H1 (cell line): ENCODE measurements around the gene TMTC2. TPM values are rescaled to one million over a fixed set of nuclear protein-coding genes. Genes with fewer than 3 reads are reported as not detected.

ENCODE experiments used
- CTCF ChIA-PET: fragments of 300-600 bp; sonication (Branson Sonifier 250); formaldehyde crosslinking; loops from one replicate; lab custom pipeline; 2021; ENCODE audit not compliant: partially characterized antibody; lab: Charles Lee
- POLR2A ChIA-PET: fragments of 300-600 bp; sonication (Branson Sonifier 250); formaldehyde crosslinking; loops from one replicate; lab custom pipeline; 2021; ENCODE audit warnings: inconsistent platforms; ENCODE audit not compliant: partially characterized antibody; lab: Charles Lee
- DNase-seq, 2 experiments: peaks; one replicate each; pipeline versions ENCODE4 v3.0.0 to v3.0.0-alpha.2; 2010 to 2022; ENCODE audit warnings: low spot score in 2 of 2, low read depth in 1 of 2, mixed read lengths in 1 of 2
- FAIRE-seq: peaks from 2 replicates; lab custom pipeline; 2011; peaks lifted over from hg19 to GRCh38; lab: Jason Lieb, UNC
- H2AFZ ChIP-seq: 2 replicates; pipeline ENCODE4 v1.8.1; 2012; ENCODE audit warnings: low read length, inconsistent platforms
- H2AK5ac ChIP-seq: 2 replicates; pipeline ENCODE4 v1.6.1; 2013; ENCODE audit warnings: low read depth, low read length
- H2BK120ac ChIP-seq: replicated peaks from 2 replicates; pipeline ENCODE3; 2013; ENCODE audit warnings: low read depth, low read length, inconsistent platforms
- H2BK12ac ChIP-seq: 2 replicates; pipeline ENCODE4 v1.6.1; 2013; ENCODE audit warnings: low read depth, low read length
- H2BK15ac ChIP-seq: 2 replicates; pipeline ENCODE4 v1.6.1; 2013; ENCODE audit warnings: low read length
- H2BK20ac ChIP-seq: 2 replicates; pipeline ENCODE4 v1.6.1; 2013; ENCODE audit warnings: low read length
- H2BK5ac ChIP-seq: 2 replicates; pipeline ENCODE4 v1.6.1; 2013; ENCODE audit warnings: low read depth, low read length
- H3K14ac ChIP-seq: 2 replicates; pipeline ENCODE4 v1.6.1; 2013; ENCODE audit warnings: inconsistent platforms; ENCODE audit not compliant: insufficient read length
- H3K18ac ChIP-seq: 2 replicates; pipeline ENCODE4 v1.6.1; 2013; ENCODE audit warnings: low read length; ENCODE audit errors: extremely low read depth
- H3K23ac ChIP-seq: 2 replicates; pipeline ENCODE4 v1.6.1; 2013; ENCODE audit warnings: inconsistent platforms; ENCODE audit not compliant: insufficient read length
- H3K23me2 ChIP-seq: 2 replicates; pipeline ENCODE4 v1.6.1; 2013; ENCODE audit warnings: low read depth, low read length
- H3K27ac ChIP-seq: 2 replicates; pipeline ENCODE4 v1.6.1; 2011; ENCODE audit warnings: low read depth, low read length, inconsistent platforms
- H3K27me3 ChIP-seq, 4 experiments: replicated peaks in 1 of 4; 1 replicate in 1 of 4; 2 replicates in 3 of 4; pipeline versions ENCODE4 v1.6.1 to v1.8.1; 2011 to 2013; ENCODE audit warnings: low read length in 3 of 4, mild to moderate bottlenecking in 3 of 4, inconsistent platforms in 2 of 4, mixed read lengths in 2 of 4, moderate library complexity in 1 of 4; ENCODE audit not compliant: control insufficient read depth in 3 of 4, insufficient read depth in 3 of 4; ENCODE audit errors: extremely low read depth in 1 of 4
- H3K36me3 ChIP-seq, 4 experiments: 2 replicates each; pipeline versions ENCODE4 v1.6.1 to v1.8.1; 2011 to 2013; ENCODE audit warnings: mild to moderate bottlenecking in 4 of 4, low read length in 3 of 4, moderate library complexity in 2 of 4, control low read depth in 1 of 4, inconsistent platforms in 1 of 4; ENCODE audit not compliant: insufficient read depth in 4 of 4, control insufficient read depth in 2 of 4
- H3K4ac ChIP-seq: replicated peaks from 2 replicates; pipeline ENCODE3; 2013; ENCODE audit warnings: low read length, low read depth, mixed read lengths, inconsistent platforms; ENCODE audit not compliant: insufficient read length
- H3K4me1 ChIP-seq, 4 experiments: replicated peaks in 1 of 4; 1 replicate in 1 of 4; 2 replicates in 3 of 4; pipeline versions ENCODE4 v1.6.1 to v1.8.1; 2011 to 2013; ENCODE audit warnings: low read length in 3 of 4, inconsistent platforms in 2 of 4, mixed read lengths in 1 of 4; ENCODE audit not compliant: insufficient read depth in 4 of 4, control insufficient read depth in 3 of 4
- H3K4me2 ChIP-seq, 2 experiments: 2 replicates each; pipeline versions ENCODE4 v1.6.1 to v1.8.1; 2011 to 2013; ENCODE audit warnings: low read depth in 2 of 2, low read length in 2 of 2, control low read depth in 1 of 2, inconsistent platforms in 1 of 2, mild to moderate bottlenecking in 1 of 2; ENCODE audit not compliant: insufficient read depth in 1 of 2
- H3K4me3 ChIP-seq, 4 experiments: fragments of 200-600, 300-600 bp in 1 of 4; sonication (generic), shearing (Covaris generic), sonication (Bioruptor Twin) in 1 of 4; 2 replicates each; pipeline versions ENCODE4 v1.5.1 to v1.8.1; 2011 to 2016; ENCODE audit warnings: low read length in 4 of 4, low read depth in 3 of 4, control low read depth in 2 of 4, inconsistent platforms in 2 of 4, mild to moderate bottlenecking in 2 of 4, mixed read lengths in 1 of 4, moderate library complexity in 1 of 4; ENCODE audit not compliant: insufficient read depth in 2 of 4; ENCODE audit errors: extremely low read depth in 1 of 4
- H3K56ac ChIP-seq: replicated peaks from 2 replicates; pipeline ENCODE3; 2013; ENCODE audit warnings: low read depth, mild to moderate bottlenecking, mixed read lengths, low read length, inconsistent platforms; ENCODE audit not compliant: insufficient read length
- H3K79me1 ChIP-seq: 2 replicates; pipeline ENCODE4 v1.6.1; 2013; ENCODE audit warnings: low read depth, low read length, control low read depth
- H3K79me2 ChIP-seq, 2 experiments: 2 replicates each; pipeline versions ENCODE4 v1.6.1 to v1.8.1; 2012 to 2013; ENCODE audit warnings: low read length in 2 of 2, mild to moderate bottlenecking in 2 of 2, inconsistent platforms in 1 of 2; ENCODE audit not compliant: insufficient read depth in 2 of 2, control insufficient read depth in 1 of 2
- H3K9ac ChIP-seq, 4 experiments: replicated peaks in 1 of 4; 1 replicate in 1 of 4; 2 replicates in 3 of 4; pipeline versions ENCODE4 v1.6.1 to v1.8.1; 2011 to 2013; ENCODE audit warnings: low read depth in 3 of 4, low read length in 3 of 4, control low read depth in 2 of 4, mild to moderate bottlenecking in 2 of 4, moderate library complexity in 2 of 4, inconsistent platforms in 1 of 4; ENCODE audit errors: extremely low read depth in 1 of 4
- H3K9me3 ChIP-seq, 2 experiments: 2 replicates each; pipeline versions ENCODE4 v1.6.1 to v1.8.1; 2012 to 2013; ENCODE audit warnings: mild to moderate bottlenecking in 2 of 2, moderate library complexity in 2 of 2, control low read depth in 1 of 2, inconsistent platforms in 1 of 2, low read depth in 1 of 2, low read length in 1 of 2, mixed read lengths in 1 of 2; ENCODE audit not compliant: insufficient read depth in 2 of 2
- H4K20me1 ChIP-seq, 2 experiments: replicated peaks in 1 of 2; 2 replicates each; pipeline versions ENCODE3 to v1.8.1; 2011 to 2013; ENCODE audit warnings: inconsistent platforms in 2 of 2, low read length in 2 of 2, mild to moderate bottlenecking in 1 of 2; ENCODE audit not compliant: insufficient read depth in 2 of 2, control insufficient read depth in 1 of 2
- H4K5ac ChIP-seq: 2 replicates; pipeline ENCODE4 v1.6.1; 2013; ENCODE audit warnings: low read length, low read depth, mixed read lengths, inconsistent platforms; ENCODE audit not compliant: insufficient read length
- H4K8ac ChIP-seq: 2 replicates; pipeline ENCODE4 v1.8.0; 2013; ENCODE audit warnings: mild to moderate bottlenecking, moderate library complexity, low read length, inconsistent platforms; ENCODE audit not compliant: insufficient read depth; ENCODE audit errors: extremely low read depth
- H4K91ac ChIP-seq: replicated peaks from 2 replicates; pipeline ENCODE3; 2013; ENCODE audit warnings: low read length, mixed read lengths, inconsistent platforms; ENCODE audit not compliant: insufficient read length
- BCL11A ChIP-seq, 2 experiments: IDR thresholded peaks; one replicate each; pipeline ENCODE4 v1.6.1; 2011; ENCODE audit warnings: low read depth in 2 of 2, low read length in 2 of 2, mild to moderate bottlenecking in 2 of 2
- CHD1 ChIP-seq: IDR thresholded peaks from 2 replicates; pipeline ENCODE4 v1.6.1; 2012; ENCODE audit warnings: low read depth, low read length, improper control_type of control experiment
- KDM1A ChIP-seq: fragments of 200-600, 300-600 bp; sonication (generic); IDR thresholded peaks from 2 replicates; pipeline ENCODE4 v1.7.1; 2016; ENCODE audit warnings: mild to moderate bottlenecking, low read length, borderline replicate concordance
- KDM5A ChIP-seq: fragments of 200-600 bp; IDR thresholded peaks from 2 replicates; pipeline ENCODE4 v1.7.1; 2012; ENCODE audit warnings: mild to moderate bottlenecking, low read length, inconsistent platforms, mixed read lengths
- MAX ChIP-seq: IDR thresholded peaks from 2 replicates; pipeline ENCODE4 v1.6.1; 2012; ENCODE audit warnings: inconsistent platforms
- NANOG ChIP-seq: IDR thresholded peaks from 2 replicates; pipeline ENCODE4 v1.6.1; 2011; ENCODE audit warnings: low read length, low read depth, mild to moderate bottlenecking, inconsistent platforms; ENCODE audit not compliant: insufficient read depth, poor library complexity, severe bottlenecking
- POLR2AphosphoS5 ChIP-seq: IDR thresholded peaks from 2 replicates; pipeline ENCODE4 v1.6.1; 2011; ENCODE audit warnings: low read depth, low read length
- RNF2 ChIP-seq: fragments of 200-900, 300-1000 bp; sonication (generic); IDR thresholded peaks from 2 replicates; pipeline ENCODE4 v1.7.1; 2016; ENCODE audit warnings: borderline replicate concordance, low read depth, mild to moderate bottlenecking, antibody characterized with exemption, low read length; ENCODE audit not compliant: poor library complexity, severe bottlenecking; ENCODE audit errors: missing control alignments
- RXRA ChIP-seq: IDR thresholded peaks from 2 replicates; pipeline ENCODE4 v1.6.1; 2011; ENCODE audit warnings: low read depth, mild to moderate bottlenecking, low read length, moderate library complexity; ENCODE audit not compliant: insufficient read depth
- SAP30 ChIP-seq: fragments of 300-600 bp; sonication (generic); IDR thresholded peaks from 2 replicates; pipeline ENCODE4 v1.7.1; 2012; ENCODE audit warnings: low read length, moderate library complexity, mild to moderate bottlenecking, inconsistent platforms; ENCODE audit not compliant: insufficient read depth, insufficient replicate concordance
- SIX5 ChIP-seq: IDR thresholded peaks from 2 replicates; pipeline ENCODE4 v1.6.1; 2011; ENCODE audit warnings: mild to moderate bottlenecking, low read depth, low read length
- SP4 ChIP-seq: IDR thresholded peaks from 2 replicates; pipeline ENCODE4 v1.6.1; 2012; ENCODE audit warnings: low read length, inconsistent platforms
- TAF1 ChIP-seq: IDR thresholded peaks from 2 replicates; pipeline ENCODE4 v1.6.1; 2011; ENCODE audit warnings: mild to moderate bottlenecking, low read depth, low read length
- WGBS, 2 experiments: shearing (Covaris generic) in 1 of 2; methylation state at CpG; one replicate each; pipeline versions ENCODE4 v1.1.6 to v1.1.7; 2013 to 2015; ENCODE audit warnings: low lambda C conversion rate in 2 of 2, mixed read lengths in 2 of 2, inconsistent platforms in 1 of 2, low coverage in 1 of 2, missing lambda C conversion rate in 1 of 2; ENCODE audit not compliant: insufficient replicate concordance in 2 of 2, insufficient coverage in 1 of 2, insufficient read length in 1 of 2; ENCODE audit errors: extremely low coverage in 1 of 2, missing lambda C conversion rate in 1 of 2; 5-methylcytosine and 5-hydroxymethylcytosine counted together
- polyA plus RNA-seq, 7 experiments: library from polyadenylated mRNA; depleted of rRNA in 3 of 7; stranded (reverse) in 5 of 7; unstranded in 2 of 7; fragments of >200 nt in 5 of 7; fragments of 200-250 nt in 2 of 7; gene quantifications; 1 replicate in 5 of 7; 2 replicates in 1 of 7; 4 replicates in 1 of 7; pipeline versions ENCODE4 v1.2.1 to v1.2.3, GENCODE V29; 2011 to 2013; ENCODE audit warnings: missing spikeins in 2 of 7, mixed read lengths in 2 of 7
- total RNA-seq: library from RNA; stranded (reverse); fragmentation: NEBNext Ultra II Directional; extraction: Animal tissue kit (Norgen Biotek cat#: 25700); gene quantifications from 2 replicates; pipeline ENCODE4 v1.2.1, GENCODE V29; 2021

TMTC2 gene
- total and polyA plus RNA-seq, 2 of the 8 experiments (the other 6 are each of a cell fraction or from before 2014, with no cell fraction given), result 2.3 to 3.9 TPM

DNA sequence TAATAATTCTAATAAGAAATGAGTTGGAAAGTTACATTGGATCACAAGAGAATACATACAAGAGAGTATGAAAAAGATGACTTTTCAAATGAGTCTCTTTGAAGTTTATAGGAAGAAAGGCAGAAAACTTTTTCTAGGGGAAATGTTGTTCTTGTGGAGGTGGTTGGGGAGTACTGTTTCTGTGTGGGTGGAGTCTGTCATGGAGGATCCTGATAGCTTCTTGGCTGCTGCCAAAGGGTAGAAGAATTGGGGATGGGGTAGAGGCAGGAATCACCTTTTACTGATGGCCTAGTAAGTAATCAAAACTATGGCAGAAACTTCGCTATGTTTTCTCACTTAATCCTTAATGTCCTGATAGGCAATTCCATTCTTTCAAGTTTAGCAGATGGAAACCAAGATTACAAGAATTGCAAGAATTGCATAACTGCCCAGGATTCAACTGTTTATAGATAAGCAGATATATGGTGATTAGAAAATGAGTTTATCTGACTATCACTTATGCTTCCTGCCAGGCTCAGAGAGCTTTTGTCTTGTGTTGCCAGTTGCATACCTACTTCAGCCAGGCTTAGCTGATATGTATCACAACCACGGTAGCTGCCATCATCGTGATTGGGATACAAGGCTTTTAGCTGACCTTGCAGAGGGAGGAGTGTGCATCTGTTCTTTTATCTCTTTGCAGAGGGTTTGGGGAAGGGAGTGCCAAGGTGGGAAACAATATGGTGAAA is 463.9 kb downstream of the TMTC2 start:
- POLR2A ChIA-PET, result no interaction called here
- 95% methylated on average over 3 of the region's 3 CpGs; no CpG with 5 or more reads in 1 of the 2 experiments for WGBS, 2 experiments
- no peak for TF ChIP-seq RXRA
- no peak for TF ChIP-seq POLR2AphosphoS5
- TF ChIP-seq BCL11A (IDR thresholded peaks at IDR 0.05; ENCODE audit: low read depth in 2 of 2, low read length in 2 of 2), result no peak
- TF ChIP-seq CHD1, result no peak
- TF ChIP-seq KDM1A, result no peak
- no peak for TF ChIP-seq SIX5
- TF ChIP-seq SP4, result no peak
- TF ChIP-seq SAP30, result no peak
- TF ChIP-seq KDM5A, result no peak
- TF ChIP-seq TAF1, result no peak
- TF ChIP-seq RNF2, result no peak
- no peak for TF ChIP-seq MAX
- TF ChIP-seq NANOG, result no peak

More for the DNA sequence above, 463.9 kb downstream of the TMTC2 start:
- H3K14ac ChIP-seq, result no peak overlapping the region
- no peaks in the 10 kb centered on the region for H3K9me3 ChIP-seq
- no peak overlapping the region for H2BK15ac ChIP-seq
- no peaks in the 10 kb centered on the region for H3K79me2 ChIP-seq
- no peak overlapping the region for H2AFZ ChIP-seq
- no peak overlapping the region for H4K91ac ChIP-seq
- no peak overlapping the region for H3K4me2 ChIP-seq
- H3K79me1 ChIP-seq, result no peaks in the 10 kb centered on the region
- peaks cover 0 to 8% (median 0%) of the 10 kb centered on the region in 4 experiments; a peak in 2 of 7 replicates for H3K4me1 ChIP-seq
- no peak overlapping the region for H3K4ac ChIP-seq
- no peak overlapping the region for H3K23ac ChIP-seq
- no peak overlapping the region for H3K18ac ChIP-seq
- H3K36me3 ChIP-seq, result no peaks in the 10 kb centered on the region
- H4K20me1 ChIP-seq, result no peaks in the 10 kb centered on the region
- H4K8ac ChIP-seq, result no peak overlapping the region
- H3K56ac ChIP-seq, result no peak overlapping the region
- H3K27ac ChIP-seq, result no peak overlapping the region
- no peak overlapping the region for H4K5ac ChIP-seq
- H2BK5ac ChIP-seq, result no peak overlapping the region
- no peak overlapping the region for H2BK20ac ChIP-seq
- no peak overlapping the region; the same call in 1 of the 2 replicates for H2AK5ac ChIP-seq
- H3K4me3 ChIP-seq, result no peak overlapping the region
- no peaks in the 10 kb centered on the region for H3K27me3 ChIP-seq
- no peak overlapping the region for H3K9ac ChIP-seq
- no peak for FAIRE-seq
- no peak overlapping the region for H2BK12ac ChIP-seq
- CTCF ChIA-PET, result interaction anchor here (0.5 to 1.4 kb wide), 4 partner anchors 10 to 39 kb away, joined by 3 to 4 read pairs (median 3); no protein-coding TSS in a partner anchor
- no peaks in the 10 kb centered on the region for H3K23me2 ChIP-seq
- H2BK120ac ChIP-seq, result no peak overlapping the region
- DNase-seq, result no peak
